CD14-positive monocyte (primary cell): ENCODE results near the gene ABCG1. TPM values are rescaled to one million over a fixed set of nuclear protein-coding genes. Genes with fewer than 3 reads are reported as not detected.

Experiments used
- DNase-seq, 3 donors: peaks; one replicate each; pipeline ENCODE4 v3.0.0-alpha.2; 2011 to 2022
- H2AFZ ChIP-seq: 2 replicates; pipeline ENCODE4 v1.6.0; 2012; ENCODE audit warnings: mild to moderate bottlenecking, low read depth, low read length, inconsistent platforms; ENCODE audit not compliant: insufficient read depth, poor library complexity, severe bottlenecking
- H3K27ac ChIP-seq, 2 donors: 1 replicate in 1 of 2; 2 replicates in 1 of 2; pipeline ENCODE4 v1.5.1; 2012 to 2013; ENCODE audit warnings: low read length in 2 of 2, control low read depth in 1 of 2, inconsistent platforms in 1 of 2, low read depth in 1 of 2, mild to moderate bottlenecking in 1 of 2
- H3K27me3 ChIP-seq, 2 donors: one replicate each; pipeline versions ENCODE4 v1.6.0 to v1.6.1; 2011 to 2013; ENCODE audit warnings: low read length in 2 of 2; ENCODE audit not compliant: control insufficient read depth in 2 of 2, insufficient read depth in 2 of 2
- H3K36me3 ChIP-seq, 2 donors: replicated peaks in 1 of 2; 1 replicate in 1 of 2; 2 replicates in 1 of 2; pipeline versions ENCODE4 v1.5.1 to v1.6.1; 2012 to 2013; ENCODE audit warnings: low read length in 2 of 2, control low read depth in 1 of 2, inconsistent platforms in 1 of 2, mild to moderate bottlenecking in 1 of 2; ENCODE audit not compliant: insufficient read depth in 2 of 2, control insufficient read depth in 1 of 2
- H3K4me1 ChIP-seq, 2 donors: 1 replicate in 1 of 2; 2 replicates in 1 of 2; pipeline versions ENCODE4 v1.5.1 to v1.6.1; 2012 to 2013; ENCODE audit warnings: low read length in 2 of 2, control low read depth in 1 of 2, inconsistent platforms in 1 of 2, mild to moderate bottlenecking in 1 of 2, moderate library complexity in 1 of 2; ENCODE audit not compliant: insufficient read depth in 2 of 2, control insufficient read depth in 1 of 2
- H3K4me2 ChIP-seq: replicated peaks from 2 replicates; pipeline ENCODE3; 2012; ENCODE audit warnings: low read length, moderate library complexity, mild to moderate bottlenecking; ENCODE audit not compliant: poor library complexity, severe bottlenecking; ENCODE audit errors: extremely low read depth
- H3K4me3 ChIP-seq, 3 experiments: fragments of 200-600 bp in 1 of 3; sonication (generic) in 1 of 3; replicated peaks in 1 of 3; 1 replicate in 2 of 3; 2 replicates in 1 of 3; pipeline ENCODE4 v1.5.1; 2011 to 2013; ENCODE audit warnings: low read length in 3 of 3, mild to moderate bottlenecking in 3 of 3, control low read depth in 2 of 3, low read depth in 2 of 3, inconsistent platforms in 1 of 3, moderate library complexity in 1 of 3
- H3K79me2 ChIP-seq: 2 replicates; pipeline ENCODE4 v1.6.0; 2012; ENCODE audit warnings: mild to moderate bottlenecking, control low read depth, inconsistent platforms, low read length, moderate library complexity; ENCODE audit not compliant: insufficient read depth
- H3K9ac ChIP-seq: 2 replicates; pipeline ENCODE4 v1.6.0; 2017; ENCODE audit warnings: low read length, mild to moderate bottlenecking; ENCODE audit not compliant: insufficient read depth, poor library complexity, severe bottlenecking
- H3K9me3 ChIP-seq, 2 donors: replicated peaks in 1 of 2; 1 replicate in 1 of 2; 2 replicates in 1 of 2; pipeline versions ENCODE4 v1.5.1 to v1.6.1; 2012 to 2013; ENCODE audit warnings: low read length in 2 of 2, control low read depth in 1 of 2; ENCODE audit not compliant: control insufficient read depth in 1 of 2, insufficient read depth in 1 of 2
- H4K20me1 ChIP-seq: 2 replicates; pipeline ENCODE4 v1.6.0; 2012; ENCODE audit warnings: mild to moderate bottlenecking, low read length, control low read depth, moderate library complexity; ENCODE audit not compliant: insufficient read depth
- H3K27ac Mint-ChIP-seq, 7 donors: one replicate each; pipeline ENCODE4 v1.8.0; 2020; ENCODE audit warnings: mild to moderate bottlenecking in 7 of 7, mixed read lengths in 7 of 7, moderate library complexity in 6 of 7, inconsistent platforms in 2 of 7
- H3K27me3 Mint-ChIP-seq, 3 donors: one replicate each; pipeline ENCODE4 v1.8.0; 2021 to 2022; ENCODE audit warnings: low read depth in 3 of 3, mild to moderate bottlenecking in 3 of 3, mixed read lengths in 3 of 3, moderate library complexity in 3 of 3, inconsistent platforms in 1 of 3
- H3K36me3 Mint-ChIP-seq, 2 donors: one replicate each; pipeline ENCODE4 v1.8.0; 2020; ENCODE audit warnings: mixed read lengths in 2 of 2, inconsistent platforms in 1 of 2, mild to moderate bottlenecking in 1 of 2
- H3K4me1 Mint-ChIP-seq: one replicate; pipeline ENCODE4 v1.8.0; 2020; ENCODE audit warnings: mild to moderate bottlenecking, mixed read lengths
- H3K4me3 Mint-ChIP-seq, 2 donors: one replicate each; pipeline ENCODE4 v1.8.0; 2020; ENCODE audit warnings: mild to moderate bottlenecking in 2 of 2, mixed read lengths in 2 of 2, moderate library complexity in 1 of 2
- H3K9me3 Mint-ChIP-seq, 7 donors: one replicate each; pipeline ENCODE4 v1.8.0; 2020 to 2022; ENCODE audit warnings: mixed read lengths in 7 of 7, mild to moderate bottlenecking in 6 of 7, moderate library complexity in 6 of 7, inconsistent platforms in 2 of 7
- WGBS: methylation state at CpG from one replicate; pipeline ENCODE4 v1.1.5; 2013; ENCODE audit warnings: missing lambda C conversion rate; ENCODE audit not compliant: insufficient coverage; 5-methylcytosine and 5-hydroxymethylcytosine counted together
- intact Hi-C, 2 donors: fragments of 100-400 bp; cut with micrococcal nuclease; formaldehyde crosslinking; loops; one replicate each; pipeline versions ENCODE4 v1.15.0 to v1.15.1; 2023
- polyA plus RNA-seq, 3 donors: library from polyadenylated mRNA; depleted of rRNA in 1 of 3; unstranded in 2 of 3; stranded (reverse) in 1 of 3; fragments of 300-500 nt in 2 of 3; fragments of >200 nt in 1 of 3; fragmentation: Illumina TruSeq in 2 of 3; gene quantifications; 1 replicate in 2 of 3; 2 replicates in 1 of 3; pipeline ENCODE4 v1.2.3, GENCODE V29; 2012 to 2021
- TF ChIP-seq, protein P1 (sequence below): fragments of 200-600 bp; IDR thresholded peaks from one replicate; pipeline ENCODE4 v1.8.0; 2022; ENCODE audit warnings: antibody characterized with exemption, mild to moderate bottlenecking

The ABCG1 gene
- polyA plus RNA-seq, 3 donors, result 3.0 to 5.2 (median 3.5) TPM

DNA sequence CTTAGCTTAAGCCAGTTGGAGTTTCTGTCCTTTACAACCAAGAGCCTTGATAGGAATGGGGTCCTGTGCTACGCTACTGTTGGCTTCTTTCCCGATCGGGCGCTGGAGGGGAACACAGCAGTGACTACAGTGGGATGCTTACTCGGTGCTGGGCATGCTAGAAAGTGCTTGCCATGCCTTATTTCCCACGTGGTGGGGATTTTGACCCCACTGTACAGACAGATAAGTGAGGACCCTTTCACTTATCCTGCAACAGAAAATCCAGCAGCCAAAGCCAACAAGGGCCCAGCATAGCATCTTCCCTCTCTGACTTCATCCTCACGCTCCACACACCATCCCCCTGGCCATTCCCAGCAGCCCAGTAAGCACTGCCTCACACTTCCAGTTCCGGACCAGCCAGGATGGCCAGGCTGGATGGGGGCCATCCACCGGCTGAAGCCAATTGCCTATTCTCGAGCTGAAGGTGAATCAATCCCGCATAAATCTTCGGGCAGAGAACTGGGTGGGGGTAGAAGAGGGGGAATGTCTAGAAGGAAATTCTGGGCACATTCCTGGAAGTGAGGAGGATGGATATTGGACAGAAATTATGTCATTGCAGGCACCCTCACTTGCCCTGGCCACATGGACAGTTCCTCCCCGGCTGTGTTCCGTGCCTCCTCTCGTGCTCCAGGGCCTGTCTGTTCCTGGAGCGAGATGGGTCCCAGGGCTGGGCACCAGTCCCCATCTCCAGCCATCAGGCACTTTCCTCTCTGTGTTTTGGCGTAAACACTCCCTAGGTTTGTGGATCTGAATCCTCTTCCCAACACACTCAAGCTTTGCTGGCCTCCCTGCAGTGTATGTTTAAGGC is 2.0 kb upstream of the ABCG1 start:
- no peak overlapping the region for H3K4me2 ChIP-seq
- H3K36me3 ChIP-seq, result no peaks in the 10 kb centered on the region
- H3K4me3 ChIP-seq, result no peak overlapping the region
- peaks cover 12 to 20% of the 10 kb centered on the region in 2 donors for H3K9me3 ChIP-seq
- 97% methylated on average over 16 of the region's 17 CpGs for WGBS
- peaks cover 10 to 21% (median 18%) of the 10 kb centered on the region in 7 donors for H3K9me3 Mint-ChIP-seq
- DNase-seq, result no peak
- H3K4me3 Mint-ChIP-seq, result peak overlapping the region in 1 of 2 donors; percentile 60
- no peak overlapping the region for H3K27ac ChIP-seq
- H3K79me2 ChIP-seq, result no peaks in the 10 kb centered on the region
- H3K4me1 Mint-ChIP-seq, result peaks cover 24% of the 10 kb centered on the region
- no peak overlapping the region for H2AFZ ChIP-seq
- H3K27me3 ChIP-seq, result peaks cover 6 to 8% of the 10 kb centered on the region in 2 donors
- intact Hi-C loops, result no loop called here
- no peak overlapping the region for H3K9ac ChIP-seq
- H3K27me3 Mint-ChIP-seq, result peaks cover 10 to 19% (median 14%) of the 10 kb centered on the region in 3 donors
- TF ChIP-seq, protein P1, sequence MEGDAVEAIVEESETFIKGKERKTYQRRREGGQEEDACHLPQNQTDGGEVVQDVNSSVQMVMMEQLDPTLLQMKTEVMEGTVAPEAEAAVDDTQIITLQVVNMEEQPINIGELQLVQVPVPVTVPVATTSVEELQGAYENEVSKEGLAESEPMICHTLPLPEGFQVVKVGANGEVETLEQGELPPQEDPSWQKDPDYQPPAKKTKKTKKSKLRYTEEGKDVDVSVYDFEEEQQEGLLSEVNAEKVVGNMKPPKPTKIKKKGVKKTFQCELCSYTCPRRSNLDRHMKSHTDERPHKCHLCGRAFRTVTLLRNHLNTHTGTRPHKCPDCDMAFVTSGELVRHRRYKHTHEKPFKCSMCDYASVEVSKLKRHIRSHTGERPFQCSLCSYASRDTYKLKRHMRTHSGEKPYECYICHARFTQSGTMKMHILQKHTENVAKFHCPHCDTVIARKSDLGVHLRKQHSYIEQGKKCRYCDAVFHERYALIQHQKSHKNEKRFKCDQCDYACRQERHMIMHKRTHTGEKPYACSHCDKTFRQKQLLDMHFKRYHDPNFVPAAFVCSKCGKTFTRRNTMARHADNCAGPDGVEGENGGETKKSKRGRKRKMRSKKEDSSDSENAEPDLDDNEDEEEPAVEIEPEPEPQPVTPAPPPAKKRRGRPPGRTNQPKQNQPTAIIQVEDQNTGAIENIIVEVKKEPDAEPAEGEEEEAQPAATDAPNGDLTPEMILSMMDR, result no peak
- H3K27ac Mint-ChIP-seq, result peak overlapping the region in 1 of 7 donors; percentile 21
- peaks cover 29 to 32% of the 10 kb centered on the region in 2 donors for H3K4me1 ChIP-seq
- H3K36me3 Mint-ChIP-seq, result peaks cover 3 to 7% of the 10 kb centered on the region in 2 donors
- H4K20me1 ChIP-seq, result peaks cover 7% of the 10 kb centered on the region

DNA sequence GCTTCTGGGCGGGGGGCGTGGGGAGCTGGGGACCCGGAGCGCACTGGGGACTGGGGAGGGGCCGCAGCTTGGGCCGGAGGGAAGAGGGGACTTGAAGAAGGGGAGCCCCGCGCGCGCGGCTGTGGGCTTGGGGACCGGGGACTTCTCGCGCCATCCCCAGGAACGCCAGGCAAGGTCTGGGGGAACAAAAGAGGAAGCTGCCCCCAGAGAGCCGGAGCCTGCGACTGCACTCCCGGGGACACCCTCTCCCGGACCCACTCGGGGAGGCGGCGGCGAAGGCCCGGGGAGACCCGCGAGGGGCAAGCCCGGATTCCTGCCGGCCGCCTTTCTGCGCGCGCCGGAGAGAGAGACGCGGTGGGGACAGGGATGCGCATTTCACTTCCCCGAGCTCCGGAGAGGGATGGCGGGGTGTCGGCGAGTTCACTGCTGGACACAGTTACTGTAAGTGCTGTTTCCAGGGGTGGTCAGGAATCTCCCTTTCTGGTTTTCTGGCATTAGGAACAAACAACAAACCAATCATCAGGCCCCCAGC is 732 bp downstream of the ABCG1 start:
- peaks cover 3 to 21% of the 10 kb centered on the region in 2 donors for H3K36me3 Mint-ChIP-seq
- H3K4me3 ChIP-seq, result peak overlapping the region; percentile 61 to 81 (median 75)
- intact Hi-C loops, result loop anchor here in 1 of 2 donors (2.0 to 5.0 kb wide), 4 partner anchors 15 to 57 kb away; no protein-coding TSS in a partner anchor

More for the DNA sequence above, 732 bp downstream of the ABCG1 start:
- Histone ChIP-seq H3K9me3 (peaks cover 12 to 20% of the 10 kb centered on the region in 2 donors), H3K9ac (peak overlapping the region; percentile 84), H3K27ac (peak overlapping the region; percentile 85 to 89), H2AFZ (peak overlapping the region; percentile 65), H3K36me3 (no peaks in the 10 kb centered on the region), H3K27me3 (peaks cover 6 to 8% of the 10 kb centered on the region in 2 donors), H3K79me2 (no peaks in the 10 kb centered on the region), H4K20me1 (peaks cover 7% of the 10 kb centered on the region), H3K4me1 (peaks cover 33 to 37% of the 10 kb centered on the region in 2 donors), H3K4me2 (peak overlapping the region; percentile 93)
- peak; percentile 55 to 71 (median 63) for DNase-seq
- Mint-ChIP-seq H3K4me1 (peaks cover 31% of the 10 kb centered on the region), H3K9me3 (peaks cover 10 to 18% (median 14%) of the 10 kb centered on the region in 7 donors), H3K4me3 (peak overlapping the region; percentile 95 to 98), H3K27ac (peak overlapping the region; percentile 84 to 97 (median 93)), H3K27me3 (peaks cover 10 to 20% (median 14%) of the 10 kb centered on the region in 3 donors)
- under 1% methylated on average over 25 of the region's 41 CpGs for WGBS
- TF ChIP-seq, protein P1, result no peak
